HG03159 (cell line): ENCODE data around the gene DLGAP1.
"Not testable (repeated sequence)": the region's sequence is repeated elsewhere in the genome, so short reads cannot be mapped to it uniquely, and the experiment has no call there.

Experiments used
- ATAC-seq: cut with Tn5 transposase; IDR thresholded peaks from one replicate; pipeline ENCODE4 v1.9.1; 2021; ENCODE audit warnings: mild to moderate bottlenecking, moderate library complexity; ENCODE audit not compliant: unreplicated experiment

Gene DLGAP1

GRCh38 chr18:4455113-4455811 is at the start of gene DLGAP1:
Gene DLGAP1 (minus strand): TSS chr18:4455307.
- peak; percentile 45 for ATAC-seq

- not testable (repeated sequence) for ATAC-seq
Measured at GRCh38 chr18:4494703-4495284, 39.7 kb upstream of the DLGAP1 start.

GRCh38 chr18:4468511-4468910 is 13.4 kb upstream of the DLGAP1 start:
- no peak for ATAC-seq

GRCh38 chr18:4454537-4455112 is 482 bp downstream of the DLGAP1 start:
- ATAC-seq, result peak; percentile 24

- no peak for ATAC-seq
Measured at GRCh38 chr18:4453874-4454536, 1.1 kb downstream of the DLGAP1 start.

- no peak for ATAC-seq
Measured at GRCh38 chr18:4453567-4453873, 1.6 kb downstream of the DLGAP1 start.

GRCh38 chr18:4450065-4450658 is 4.9 kb downstream of the DLGAP1 start:
- no peak for ATAC-seq

GRCh38 chr18:4445902-4446301 is 9.2 kb downstream of the DLGAP1 start:
- no peak for ATAC-seq

- no peak for ATAC-seq
Measured at GRCh38 chr18:4444306-4444705, 10.8 kb downstream of the DLGAP1 start.

- ATAC-seq, result no peak
Measured at GRCh38 chr18:4441098-4441497, 14.0 kb downstream of the DLGAP1 start.

GRCh38 chr18:4438938-4439337 is 16.2 kb downstream of the DLGAP1 start:
- no peak for ATAC-seq

- no peak for ATAC-seq
Measured at GRCh38 chr18:4433717-4434116, 21.4 kb downstream of the DLGAP1 start.

- ATAC-seq, result no peak
Measured at GRCh38 chr18:4430836-4431235, 24.3 kb downstream of the DLGAP1 start.

GRCh38 chr18:4417714-4418113 is 37.4 kb downstream of the DLGAP1 start:
- ATAC-seq, result no peak

GRCh38 chr18:4416976-4417375 is 38.1 kb downstream of the DLGAP1 start:
- ATAC-seq, result no peak

GRCh38 chr18:4412286-4412685 is 42.8 kb downstream of the DLGAP1 start:
- ATAC-seq, result no peak

GRCh38 chr18:4406856-4407255 is 48.3 kb downstream of the DLGAP1 start:
- no peak for ATAC-seq

GRCh38 chr18:4405965-4406364 is 49.1 kb downstream of the DLGAP1 start:
- ATAC-seq, result no peak

GRCh38 chr18:4403836-4404235 is 51.3 kb downstream of the DLGAP1 start:
- no peak for ATAC-seq

GRCh38 chr18:4400911-4401310 is 54.2 kb downstream of the DLGAP1 start:
- ATAC-seq, result no peak

GRCh38 chr18:4399929-4400328 is 55.2 kb downstream of the DLGAP1 start:
- no peak for ATAC-seq

- ATAC-seq, result no peak
Measured at GRCh38 chr18:4394700-4395099, 60.4 kb downstream of the DLGAP1 start.
